HG03045 (cell line): ENCODE results near the gene SNAP29.
A peak's percentile ranks its signal among the peaks of the same experiment; 100 is the strongest.
"Not testable (repeated sequence)": the region's sequence is repeated elsewhere in the genome, so short reads cannot be mapped to it uniquely, and the experiment has no call there.

ENCODE experiments used
- ATAC-seq: cut with Tn5 transposase; IDR thresholded peaks from one replicate; pipeline ENCODE4 v1.9.1; 2021; ENCODE audit warnings: mild to moderate bottlenecking, moderate library complexity; ENCODE audit not compliant: unreplicated experiment

Gene SNAP29

DNA sequence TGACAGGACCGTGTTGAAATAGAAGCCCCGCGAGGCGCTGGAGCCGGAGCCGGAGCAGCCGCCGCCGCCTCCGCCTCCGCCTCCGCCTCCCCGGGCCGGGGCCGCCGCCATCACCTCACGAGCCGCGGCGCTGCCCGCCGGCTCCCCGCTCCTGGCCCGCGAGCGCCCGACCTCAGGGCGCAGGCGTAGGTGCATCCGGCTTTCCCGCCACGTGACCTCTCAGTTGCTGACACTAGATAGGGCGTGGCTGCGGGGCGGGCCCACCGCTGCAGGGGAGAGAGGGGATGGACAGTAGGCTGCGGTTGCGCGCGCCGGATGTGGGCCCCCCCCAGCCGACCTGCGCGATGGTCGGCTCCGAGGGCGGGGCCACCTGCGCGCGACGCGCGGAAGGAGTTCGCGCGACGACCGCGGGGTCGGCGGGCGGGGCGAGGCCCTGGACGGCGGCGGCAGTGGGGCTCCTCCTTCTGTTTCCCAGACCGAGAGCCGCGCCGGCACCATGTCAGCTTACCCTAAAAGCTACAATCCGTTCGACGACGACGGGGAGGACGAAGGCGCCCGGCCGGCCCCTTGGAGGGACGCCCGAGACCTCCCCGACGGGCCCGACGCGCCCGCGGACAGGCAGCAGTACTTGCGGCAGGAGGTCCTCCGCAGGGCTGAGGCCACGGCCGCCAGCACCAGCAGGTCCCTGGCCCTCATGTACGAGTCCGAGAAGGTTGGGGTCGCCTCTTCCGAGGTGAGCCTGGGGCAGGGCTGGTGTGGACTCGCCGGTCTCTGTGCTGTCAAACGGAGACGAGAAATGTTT is at the start of gene SNAP29, which contains the start of gene PI4KA:
SNAP29 (plus strand) TSS at position 393 of the 802 bp plus-strand sequence; CDS start at position 497, 104 bp downstream.
PI4KA (minus strand) TSS at position 197 of the 802 bp plus-strand sequence; CDS start at position 111, 86 bp downstream.
- ATAC-seq = peak; percentile 92

- ATAC-seq = no peak
Measured at GRCh38 chr22:20809538-20810185, 49.1 kb upstream of the SNAP29 start.

- no peak for ATAC-seq
Measured at GRCh38 chr22:20810645-20811044, 48.2 kb upstream of the SNAP29 start.

GRCh38 chr22:20811171-20811570 is 47.6 kb upstream of the SNAP29 start:
- no peak for ATAC-seq

- ATAC-seq = no peak
Measured at GRCh38 chr22:20811971-20812660, 46.7 kb upstream of the SNAP29 start.

- ATAC-seq = no peak
Measured at GRCh38 chr22:20813056-20813455, 45.8 kb upstream of the SNAP29 start.

- ATAC-seq = no peak
Measured at GRCh38 chr22:20814221-20814808, 44.5 kb upstream of the SNAP29 start.

- no peak for ATAC-seq
Measured at GRCh38 chr22:20815477-20816050, 43.2 kb upstream of the SNAP29 start.

- no peak for ATAC-seq
Measured at GRCh38 chr22:20816559-20816958, 42.2 kb upstream of the SNAP29 start.

- ATAC-seq = no peak
Measured at GRCh38 chr22:20818471-20818870, 40.3 kb upstream of the SNAP29 start.

DNA sequence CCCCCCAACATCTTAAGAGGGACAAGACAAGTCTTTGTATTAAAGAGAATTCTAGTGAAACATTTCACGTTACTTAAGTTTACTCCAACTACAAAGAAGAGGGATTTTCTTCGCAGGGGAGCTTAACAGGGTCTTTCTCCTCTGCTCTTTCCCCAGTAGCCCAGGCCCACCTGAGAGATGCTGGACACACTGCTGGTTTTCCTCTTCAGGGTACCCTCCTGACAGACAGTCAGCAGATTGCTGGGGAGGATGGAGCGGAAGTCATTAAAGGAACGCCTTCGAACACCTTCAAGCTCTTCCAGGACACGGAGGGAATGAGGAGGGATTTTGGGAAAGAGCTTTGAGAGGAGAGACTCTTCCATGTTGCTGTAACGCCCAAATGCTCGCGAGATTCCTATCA is 39.3 kb upstream of the SNAP29 start:
- ATAC-seq = no peak

- not testable (repeated sequence) for ATAC-seq
Measured at GRCh38 chr22:20821717-20822239, 37.0 kb upstream of the SNAP29 start.

DNA sequence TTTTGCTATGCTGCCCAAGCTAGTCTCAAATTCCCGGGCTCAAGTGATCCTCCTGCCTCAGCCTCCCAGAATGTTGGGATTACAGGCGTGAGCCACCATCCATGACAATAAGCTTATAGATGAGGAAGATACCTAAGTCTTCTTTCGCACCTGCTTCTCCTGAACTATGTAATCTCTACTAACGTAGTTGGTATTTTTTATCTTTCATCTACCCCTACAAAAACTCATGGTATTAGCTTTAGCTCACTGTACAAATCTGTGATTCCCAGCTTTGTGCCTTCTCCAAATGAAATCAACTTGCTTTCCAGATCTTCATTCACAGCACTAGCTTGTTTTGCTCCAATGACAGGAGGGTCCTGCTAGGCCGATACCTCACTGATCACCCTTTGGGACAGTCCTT is 36.6 kb upstream of the SNAP29 start:
- ATAC-seq = no peak

- no peak for ATAC-seq
Measured at GRCh38 chr22:20823264-20823663, 35.5 kb upstream of the SNAP29 start.

DNA sequence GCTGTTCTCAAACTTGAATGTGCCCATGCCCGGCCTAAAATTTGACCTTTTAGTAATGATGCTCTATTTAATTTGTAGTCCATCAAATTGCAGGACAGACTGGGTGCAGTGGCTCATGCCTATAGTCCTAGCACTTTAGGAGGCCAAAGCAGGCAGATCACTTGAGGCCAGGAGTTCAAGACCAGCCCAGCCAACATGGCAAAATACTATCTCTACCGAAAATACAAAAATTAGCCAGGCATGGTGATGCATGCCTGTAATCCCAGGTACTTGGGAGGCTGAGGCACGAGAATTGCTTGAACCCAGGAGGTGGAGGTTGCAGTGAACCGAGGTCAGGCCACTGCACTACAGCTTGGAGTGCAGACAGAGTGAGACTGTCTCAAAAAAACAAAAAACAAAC is 33.6 kb upstream of the SNAP29 start:
- not testable (repeated sequence) for ATAC-seq

GRCh38 chr22:20825624-20826023 is 33.2 kb upstream of the SNAP29 start:
- no peak for ATAC-seq

DNA sequence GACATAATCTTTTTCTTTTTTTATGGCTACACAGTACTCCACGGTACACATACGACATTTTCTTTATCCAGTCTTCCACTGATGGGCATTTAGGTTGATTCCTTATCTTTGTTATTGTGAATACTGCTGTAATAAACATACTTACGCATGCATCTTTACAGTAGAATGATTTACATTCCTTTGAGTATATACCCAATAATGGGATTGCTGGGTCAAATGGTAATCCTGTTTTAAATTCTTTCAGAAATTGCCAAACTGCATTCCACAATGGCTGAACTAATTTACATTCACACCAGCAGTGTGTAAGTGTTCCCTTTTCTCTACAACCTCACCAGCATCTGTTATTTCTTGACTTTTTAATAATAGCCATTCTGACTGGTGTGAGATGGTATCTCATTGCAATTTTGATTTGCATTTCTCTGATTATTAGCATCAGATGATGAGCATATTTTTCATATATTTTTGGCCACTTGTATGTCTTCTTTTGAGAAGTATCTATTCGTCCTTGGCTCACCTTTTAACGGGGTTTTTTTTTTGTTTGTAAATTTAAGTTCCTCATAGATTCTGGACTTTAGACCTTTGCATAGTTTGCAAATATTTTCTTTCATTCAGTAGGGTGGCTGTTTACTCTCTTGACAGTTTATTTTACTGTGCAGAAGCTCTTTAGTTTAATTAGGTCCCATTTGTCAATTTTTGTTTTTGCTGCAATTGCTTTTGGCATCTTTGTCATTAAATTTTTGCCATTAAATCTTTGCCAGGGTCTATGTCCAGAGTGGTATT is 32.2 kb upstream of the SNAP29 start:
- not testable (repeated sequence) for ATAC-seq

DNA sequence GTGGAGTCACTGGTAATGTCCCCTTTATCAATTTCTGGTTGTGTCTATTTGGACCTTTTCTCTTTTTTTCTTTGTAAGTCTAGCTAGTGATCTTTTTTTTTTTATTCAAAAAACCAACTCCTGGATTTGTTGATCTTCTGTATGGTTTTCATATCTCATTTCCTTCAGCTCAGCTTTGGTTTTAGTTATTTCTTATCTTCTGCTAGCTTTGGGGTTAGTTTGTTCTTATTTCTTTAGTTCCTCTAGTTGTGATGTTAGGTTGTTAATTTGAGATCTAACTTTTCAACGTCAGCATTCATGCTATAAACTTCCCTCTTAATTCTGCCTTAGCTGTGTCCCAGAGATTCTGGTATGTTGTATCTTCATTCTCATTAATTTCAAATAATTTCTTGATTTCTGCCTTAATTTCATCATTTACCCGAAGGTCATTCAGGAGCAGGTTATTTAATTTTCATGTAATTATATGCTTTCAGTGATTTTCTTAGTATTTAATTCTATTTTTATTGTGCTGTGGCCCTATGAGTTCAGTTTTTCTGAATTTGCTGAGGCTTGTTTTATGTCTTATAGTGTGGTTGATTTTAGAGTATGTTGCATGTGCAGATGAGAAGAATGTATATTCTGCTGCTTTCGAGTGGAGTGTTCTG is 29.2 kb upstream of the SNAP29 start:
- ATAC-seq = no peak

- no peak for ATAC-seq
Measured at GRCh38 chr22:20833225-20833665, 25.6 kb upstream of the SNAP29 start.
